ENCODE measurements around the gene COP1. TPM values are rescaled to one million over a fixed set of nuclear protein-coding genes. Genes with fewer than 3 reads are reported as not detected.

COP1 gene
- total and polyA plus RNA-seq, 2 of the 4 experiments (the other 2 are of a cell fraction), result 17.8 to 35.0 TPM

GRCh38 chr1:175984057-175984812 is 222.9 kb downstream of the COP1 start:
- H3K18ac ChIP-seq (ENCODE audit: low read depth, low read length), result no peak overlapping the region
- no peak overlapping the region for H2AK9ac ChIP-seq (replicated peaks; ENCODE audit: low read depth, low read length, poor library complexity)
- H3K4me1 ChIP-seq (ENCODE audit: control insufficient read depth, insufficient read depth, low read length), result peaks cover 2% of the 10 kb centered on the region; the same call in 1 of the 2 replicates
- POLR2A ChIA-PET (ENCODE audit: unreplicated experiment), result no interaction called here
- H3K9me1 ChIP-seq (ENCODE audit: insufficient read depth, low read length), result peaks cover 3% of the 10 kb centered on the region; the same call in 1 of the 2 replicates
- no peak overlapping the region for H3K4ac ChIP-seq (ENCODE audit: low read depth, low read length)
- intact Hi-C loops (cut with micrococcal nuclease) (no loop called here), in situ Hi-C loops (cut with MboI; ENCODE audit: low sequenced_read_pairs) (no loop called here), dilution Hi-C loops (cut with HindIII; ENCODE audit: low sequenced_read_pairs, unreplicated experiment) (no loop called here)
- H3K36me3 ChIP-seq (ENCODE audit: control insufficient read depth, insufficient read depth, low read length), result peaks cover 14% of the 10 kb centered on the region
- DNase-seq, result no peak
- H3K27ac ChIP-seq (ENCODE audit: insufficient read depth, low read length), result no peak overlapping the region
- H3K4me3 ChIP-seq (ENCODE audit: insufficient read depth, low read depth, low read length), result no peak overlapping the region
- no peak overlapping the region for H3K9ac ChIP-seq (ENCODE audit: low read depth, low read length)
- H2BK20ac ChIP-seq (ENCODE audit: low read depth, low read length), result no peak overlapping the region
- no peak overlapping the region for H3K4me2 ChIP-seq (ENCODE audit: low read depth, low read length)
- no peaks in the 10 kb centered on the region for H4K20me1 ChIP-seq (ENCODE audit: insufficient read depth, low read length)
- no peaks in the 10 kb centered on the region for H3K27me3 ChIP-seq (ENCODE audit: control insufficient read depth, insufficient read depth, low read length)
- 100% methylated on average over 5 of the region's 12 CpGs; no CpG with 5 or more reads in 1 of the 2 experiments for WGBS, 2 experiments (ENCODE audit: extremely low coverage in 2 of 2, insufficient read length in 1 of 2)
- no peak overlapping the region for H3K14ac ChIP-seq (replicated peaks; ENCODE audit: low read depth, low read length)
- H4K5ac ChIP-seq (ENCODE audit: low read depth, low read length), result no peak overlapping the region
- H3K56ac ChIP-seq (ENCODE audit: extremely low read depth, insufficient read depth, low read length), result no peak overlapping the region
- H2BK5ac ChIP-seq (ENCODE audit: low read depth, low read length, poor library complexity, severe bottlenecking), result no peak overlapping the region
- H3K79me1 ChIP-seq (ENCODE audit: low read depth in 1 of 2, low read length in 2 of 2), result peaks cover 0 to 7% of the 10 kb centered on the region in 2 experiments; a peak in 2 of 4 replicates
- CTCF ChIA-PET, result interaction anchor here (0.6 kb wide), 1 partner anchor 19 kb away, joined by 4 read pairs; no protein-coding TSS in a partner anchor
- H2BK15ac ChIP-seq (ENCODE audit: low read depth, low read length), result no peak overlapping the region
- ATAC-seq (ENCODE audit: low read depth), result no peak
- H4K8ac ChIP-seq (ENCODE audit: low read depth in 2 of 2, low read length in 2 of 2), result no peak overlapping the region
- H3K23ac ChIP-seq (ENCODE audit: low read depth, low read length), result no peak overlapping the region
- H4K91ac ChIP-seq (ENCODE audit: insufficient read depth, low read depth, low read length), result no peak overlapping the region
- H3K9me3 ChIP-seq (ENCODE audit: control insufficient read depth, insufficient read depth, low read length), result peaks cover 9% of the 10 kb centered on the region
- H2AFZ ChIP-seq (replicated peaks; ENCODE audit: low read length, poor library complexity), result no peak overlapping the region
- H2BK120ac ChIP-seq (ENCODE audit: low read depth, low read length), result no peak overlapping the region
- no TSS peak for BruUV-seq (replicated peaks)
- H2AK5ac ChIP-seq (ENCODE audit: low read depth, low read length), result no peak overlapping the region
- TF ChIP-seq FOS (IDR thresholded peaks at IDR 0.05; ENCODE audit: low read depth, low read length), result no peak
- no peak for TF ChIP-seq SMC3 (IDR thresholded peaks at IDR 0.05; ENCODE audit: low read depth, low read length)
- no peak for TF ChIP-seq CEBPB (IDR thresholded peaks at IDR 0.05; ENCODE audit: low read depth, low read length)
- TF ChIP-seq MAZ (IDR thresholded peaks at IDR 0.05; ENCODE audit: borderline replicate concordance, low read depth, low read length), result no peak
- TF ChIP-seq USF2 (IDR thresholded peaks at IDR 0.05; ENCODE audit: low read depth, low read length), result no peak
- TF ChIP-seq ELK1 (IDR thresholded peaks at IDR 0.05; ENCODE audit: borderline replicate concordance, low read depth, low read length), result no peak
- no peak for TF ChIP-seq MXI1 (IDR thresholded peaks at IDR 0.05; ENCODE audit: borderline replicate concordance, low read depth, low read length)
- TF ChIP-seq CTCF (conservative IDR thresholded peaks at IDR 0.05; ENCODE audit: low read depth, low read length), result no peak
- no peak for TF ChIP-seq BHLHE40 (IDR thresholded peaks at IDR 0.05; ENCODE audit: low read depth, low read length)
- no peak for TF ChIP-seq POLR2A (IDR thresholded peaks at IDR 0.05; ENCODE audit: low read depth, low read length)
- no peak for TF ChIP-seq RCOR1 (IDR thresholded peaks at IDR 0.05; ENCODE audit: insufficient replicate concordance, low read length)
- TF ChIP-seq MAFK (IDR thresholded peaks at IDR 0.05; ENCODE audit: low read depth, low read length), result no peak
- TF ChIP-seq RFX5 (IDR thresholded peaks at IDR 0.05; ENCODE audit: low read depth, low read length), result no peak
- TF ChIP-seq NFE2L2 (IDR thresholded peaks at IDR 0.05; ENCODE audit: low read depth, low read length), result no peak
- no peak for TF ChIP-seq CHD1 (IDR thresholded peaks at IDR 0.05; ENCODE audit: low read depth, low read length)

Measured in IMR-90 (cell line).